H1 (cell line): ENCODE measurements around the gene SERPINH1. TPM values are rescaled to one million over a fixed set of nuclear protein-coding genes. Genes with fewer than 3 reads are reported as not detected.

ENCODE experiments used
- CBX8 ChIP-seq: fragments of 300-800, 300-1000 bp; sonication (generic); IDR thresholded peaks from 2 replicates; pipeline ENCODE4 v1.7.1; 2016; ENCODE audit warnings: low read depth, low read length, borderline replicate concordance
- CHD7 ChIP-seq: fragments of 300-600 bp; sonication (generic); IDR thresholded peaks from 2 replicates; pipeline ENCODE4 v1.7.1; 2012; ENCODE audit warnings: low read length, moderate library complexity, mild to moderate bottlenecking, inconsistent platforms; ENCODE audit not compliant: insufficient replicate concordance
- CREB1 ChIP-seq: IDR thresholded peaks from 2 replicates; pipeline ENCODE4 v1.6.1; 2012; ENCODE audit warnings: inconsistent platforms
- EZH2 ChIP-seq: fragments of 200-600 bp; sonication (generic); IDR thresholded peaks from 2 replicates; pipeline ENCODE4 v1.7.1; 2012; ENCODE audit warnings: low read depth, mild to moderate bottlenecking, moderate library complexity, low read length, inconsistent platforms; ENCODE audit not compliant: severe bottlenecking
- KDM1A ChIP-seq: fragments of 200-600, 300-600 bp; sonication (generic); IDR thresholded peaks from 2 replicates; pipeline ENCODE4 v1.7.1; 2016; ENCODE audit warnings: mild to moderate bottlenecking, low read length, borderline replicate concordance
- SP2 ChIP-seq: IDR thresholded peaks from 2 replicates; pipeline ENCODE4 v1.6.1; 2012; ENCODE audit warnings: mild to moderate bottlenecking, low read length, inconsistent platforms
- TCF12 ChIP-seq: IDR thresholded peaks from 2 replicates; pipeline ENCODE4 v1.6.1; 2011; ENCODE audit warnings: low read depth, mild to moderate bottlenecking, low read length
- TEAD4 ChIP-seq: IDR thresholded peaks from 2 replicates; pipeline ENCODE4 v1.6.1; 2012; ENCODE audit warnings: low read depth, low read length, inconsistent platforms, mixed read lengths
- YY1 ChIP-seq: IDR thresholded peaks from 2 replicates; pipeline ENCODE4 v1.6.1; 2011; ENCODE audit warnings: low read depth, mild to moderate bottlenecking, low read length
- polyA plus RNA-seq, 7 experiments: library from polyadenylated mRNA; depleted of rRNA in 3 of 7; stranded (reverse) in 5 of 7; unstranded in 2 of 7; fragments of >200 nt in 5 of 7; fragments of 200-250 nt in 2 of 7; gene quantifications; 1 replicate in 5 of 7; 2 replicates in 1 of 7; 4 replicates in 1 of 7; pipeline versions ENCODE4 v1.2.1 to v1.2.3, GENCODE V29; 2011 to 2013; ENCODE audit warnings: missing spikeins in 2 of 7, mixed read lengths in 2 of 7
- total RNA-seq: library from RNA; stranded (reverse); fragmentation: NEBNext Ultra II Directional; extraction: Animal tissue kit (Norgen Biotek cat#: 25700); gene quantifications from 2 replicates; pipeline ENCODE4 v1.2.1, GENCODE V29; 2021

The SERPINH1 gene
- total and polyA plus RNA-seq, 2 of the 8 experiments (the other 6 are each of a cell fraction or from before 2014, with no cell fraction given) = 420 to 621 TPM

- TF ChIP-seq CHD7 (no peak), KDM1A (no peak), YY1 (no peak), TCF12 (no peak), EZH2 (no peak), CREB1 (no peak), SP2 (no peak), CBX8 (no peak), TEAD4 (no peak)
Measured at GRCh38 chr11:75523189-75523588, 38.9 kb upstream of the SERPINH1 start (continued).
